OCI-LY1 (cell line): Measurements from ENCODE around the gene PRKAG3.

Experiments
- H2AFZ ChIP-seq: fragments of 200-600 bp; sonication (generic), shearing (Covaris generic); 2 replicates; pipeline ENCODE4 v1.6.0; 2014; ENCODE audit warnings: antibody characterized with exemption, mild to moderate bottlenecking, low read length
- H3F3A ChIP-seq: fragments of 200-600 bp; sonication (generic), shearing (Covaris generic); 2 replicates; pipeline ENCODE4 v1.6.0; 2014; ENCODE audit warnings: mild to moderate bottlenecking, antibody characterized with exemption, low read length, moderate library complexity; ENCODE audit not compliant: insufficient read depth
- H3K27ac ChIP-seq: fragments of 200-600 bp; sonication (generic); 2 replicates; pipeline ENCODE4 v1.5.1; 2014; ENCODE audit warnings: low read length, mixed run types, mild to moderate bottlenecking, low read depth; ENCODE audit not compliant: poor library complexity, severe bottlenecking
- H3K27me3 ChIP-seq: fragments of 200-600 bp; sonication (generic); 2 replicates; pipeline ENCODE4 v1.6.0; 2014; ENCODE audit warnings: antibody characterized with exemption, mild to moderate bottlenecking, low read length, moderate library complexity; ENCODE audit not compliant: insufficient read depth
- H3K36me3 ChIP-seq: fragments of 200-600 bp; sonication (generic); 2 replicates; pipeline ENCODE4 v1.6.1; 2014; ENCODE audit warnings: mild to moderate bottlenecking, antibody characterized with exemption, low read length, moderate library complexity, mixed read lengths; ENCODE audit not compliant: insufficient read depth
- H3K4me1 ChIP-seq: fragments of 200-600 bp; sonication (generic); 2 replicates; pipeline ENCODE4 v1.5.1; 2014; ENCODE audit warnings: mild to moderate bottlenecking, low read length, moderate library complexity; ENCODE audit not compliant: insufficient read depth, severe bottlenecking
- H3K4me2 ChIP-seq: fragments of 200-600 bp; sonication (generic), shearing (Covaris generic); 2 replicates; pipeline ENCODE4 v1.6.1; 2014; ENCODE audit warnings: low read length
- H3K4me3 ChIP-seq: fragments of 200-600 bp; sonication (generic); 2 replicates; pipeline ENCODE4 v1.5.1; 2014; ENCODE audit warnings: low read length, low read depth, mild to moderate bottlenecking, mixed read lengths; ENCODE audit not compliant: poor library complexity, severe bottlenecking
- H3K79me2 ChIP-seq: fragments of 200-600 bp; shearing (Covaris generic); 2 replicates; pipeline ENCODE4 v1.6.1; 2016; ENCODE audit warnings: mixed run types, low read length, mixed read lengths; ENCODE audit not compliant: insufficient read depth
- H3K9ac ChIP-seq: fragments of 200-600 bp; sonication (generic), shearing (Covaris generic); 2 replicates; pipeline ENCODE4 v1.6.1; 2014; ENCODE audit warnings: mild to moderate bottlenecking, low read length, mixed read lengths
- H3K9me2 ChIP-seq: fragments of 200-600 bp; sonication (generic), shearing (Covaris generic); 2 replicates; pipeline ENCODE4 v1.6.1; 2014; ENCODE audit warnings: low read depth, mild to moderate bottlenecking, low read length, mixed read lengths
- H3K9me3 ChIP-seq: fragments of 200-600 bp; shearing (Covaris generic); 2 replicates; pipeline ENCODE4 v1.6.1; 2014; ENCODE audit warnings: low read length, mixed read lengths
- H4K20me1 ChIP-seq: fragments of 200-600 bp; sonication (generic), shearing (Covaris generic); 2 replicates; pipeline ENCODE4 v1.6.0; 2016; ENCODE audit warnings: mild to moderate bottlenecking, low read length; ENCODE audit not compliant: insufficient read depth
- CTCF ChIP-seq: fragments of 200-600 bp; sonication (generic), shearing (Covaris generic); IDR thresholded peaks from 2 replicates; pipeline ENCODE4 v1.5.1; 2017; ENCODE audit warnings: mild to moderate bottlenecking, antibody characterized with exemption, low read length, moderate library complexity, mixed read lengths
- EZH2 ChIP-seq: fragments of 200-600 bp; sonication (generic), shearing (Covaris generic); IDR thresholded peaks from 2 replicates; pipeline ENCODE4 v1.8.0; 2017; ENCODE audit warnings: borderline replicate concordance, mixed run types, mild to moderate bottlenecking, antibody characterized with exemption, low read length, moderate library complexity, mixed read lengths

The PRKAG3 gene

GRCh38 chr2:218879776-218880101 is 48.1 kb upstream of the PRKAG3 start:
- Histone ChIP-seq H3K4me3 (peak overlapping the region; percentile 63), H3K79me2 (no peaks in the 10 kb centered on the region), H3K4me2 (peak overlapping the region; percentile 62), H3F3A (no peaks in the 10 kb centered on the region), H3K27me3 (no peaks in the 10 kb centered on the region; the same call in 1 of the 2 replicates), H3K27ac (peak overlapping the region; percentile 89), H3K4me1 (peaks cover 76% of the 10 kb centered on the region), H3K36me3 (no peaks in the 10 kb centered on the region; the same call in 1 of the 2 replicates), H3K9me3 (no peaks in the 10 kb centered on the region), H4K20me1 (no peaks in the 10 kb centered on the region), H2AFZ (no peak overlapping the region), H3K9me2 (no peaks in the 10 kb centered on the region), H3K9ac (peak overlapping the region; percentile 35; the same call in 1 of the 2 replicates)
- no peak for TF ChIP-seq CTCF
- TF ChIP-seq EZH2, result no peak

GRCh38 chr2:218878926-218879761 is 47.5 kb upstream of the PRKAG3 start:
- Histone ChIP-seq H3K9me2 (no peaks in the 10 kb centered on the region), H3K9ac (peak overlapping the region; percentile 35; the same call in 1 of the 2 replicates), H3K4me3 (peak overlapping the region; percentile 63), H4K20me1 (no peaks in the 10 kb centered on the region), H3K36me3 (no peaks in the 10 kb centered on the region), H3K27me3 (peaks cover 5% of the 10 kb centered on the region; the same call in 1 of the 2 replicates), H2AFZ (no peak overlapping the region), H3K9me3 (no peaks in the 10 kb centered on the region), H3F3A (no peaks in the 10 kb centered on the region), H3K27ac (peak overlapping the region; percentile 89), H3K4me2 (peak overlapping the region; percentile 62), H3K79me2 (no peaks in the 10 kb centered on the region), H3K4me1 (peaks cover 70% of the 10 kb centered on the region)
- TF ChIP-seq EZH2, result no peak
- no peak for TF ChIP-seq CTCF

- no peaks in the 10 kb centered on the region for H3K9me3 ChIP-seq
- H3K36me3 ChIP-seq, result no peaks in the 10 kb centered on the region
- peaks cover 5% of the 10 kb centered on the region; the same call in 1 of the 2 replicates for H3K27me3 ChIP-seq
- H4K20me1 ChIP-seq, result no peaks in the 10 kb centered on the region
- H3F3A ChIP-seq, result no peaks in the 10 kb centered on the region
- H3K9ac ChIP-seq, result peak overlapping the region; percentile 8; the same call in 1 of the 2 replicates
- no peaks in the 10 kb centered on the region for H3K79me2 ChIP-seq
- H3K4me1 ChIP-seq, result peaks cover 65% of the 10 kb centered on the region
- TF ChIP-seq CTCF (no peak), EZH2 (no peak)
- no peak overlapping the region for H2AFZ ChIP-seq
- H3K4me2 ChIP-seq, result peak overlapping the region; percentile 40; the same call in 1 of the 2 replicates
- peak overlapping the region; percentile 89 for H3K27ac ChIP-seq
- H3K4me3 ChIP-seq, result no peak overlapping the region
- H3K9me2 ChIP-seq, result no peaks in the 10 kb centered on the region
Observed at GRCh38 chr2:218878486-218878885, 46.9 kb upstream of the PRKAG3 start.
